ENCODE results near the gene TMTC3. TPM values are rescaled to one million over a fixed set of nuclear protein-coding genes. Genes with fewer than 3 reads are reported as not detected.

Gene TMTC3
- total and polyA plus RNA-seq, 9 donors: 3.9 to 21.9 (median 19.9) TPM

DNA sequence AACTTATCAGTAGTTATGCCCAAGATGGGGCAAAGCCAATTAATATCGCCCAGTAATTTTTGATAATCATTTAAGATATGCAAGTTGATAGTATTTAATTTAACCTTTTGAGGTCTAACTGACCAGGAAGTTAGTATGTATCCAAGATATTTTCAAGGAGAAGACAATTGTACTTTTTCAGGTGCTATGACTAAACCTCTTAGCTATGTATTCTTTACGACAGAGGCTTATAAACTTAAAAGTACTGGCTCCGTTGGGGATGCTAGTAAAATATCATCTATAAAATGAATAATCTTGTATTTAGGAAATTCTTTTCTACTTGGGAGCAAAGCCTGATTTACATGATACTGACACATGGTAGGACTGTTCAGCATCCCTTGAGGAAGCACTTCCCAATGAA, 40.3 kb downstream of the TMTC3 start:
- H3K9me3 ChIP-seq: no peaks in the 10 kb centered on the region
- DNase-seq: no peak
- TF ChIP-seq, protein P1, sequence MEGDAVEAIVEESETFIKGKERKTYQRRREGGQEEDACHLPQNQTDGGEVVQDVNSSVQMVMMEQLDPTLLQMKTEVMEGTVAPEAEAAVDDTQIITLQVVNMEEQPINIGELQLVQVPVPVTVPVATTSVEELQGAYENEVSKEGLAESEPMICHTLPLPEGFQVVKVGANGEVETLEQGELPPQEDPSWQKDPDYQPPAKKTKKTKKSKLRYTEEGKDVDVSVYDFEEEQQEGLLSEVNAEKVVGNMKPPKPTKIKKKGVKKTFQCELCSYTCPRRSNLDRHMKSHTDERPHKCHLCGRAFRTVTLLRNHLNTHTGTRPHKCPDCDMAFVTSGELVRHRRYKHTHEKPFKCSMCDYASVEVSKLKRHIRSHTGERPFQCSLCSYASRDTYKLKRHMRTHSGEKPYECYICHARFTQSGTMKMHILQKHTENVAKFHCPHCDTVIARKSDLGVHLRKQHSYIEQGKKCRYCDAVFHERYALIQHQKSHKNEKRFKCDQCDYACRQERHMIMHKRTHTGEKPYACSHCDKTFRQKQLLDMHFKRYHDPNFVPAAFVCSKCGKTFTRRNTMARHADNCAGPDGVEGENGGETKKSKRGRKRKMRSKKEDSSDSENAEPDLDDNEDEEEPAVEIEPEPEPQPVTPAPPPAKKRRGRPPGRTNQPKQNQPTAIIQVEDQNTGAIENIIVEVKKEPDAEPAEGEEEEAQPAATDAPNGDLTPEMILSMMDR (IDR thresholded peaks at IDR 0.05): no peak
- TF ChIP-seq POLR2A (IDR thresholded peaks at IDR 0.05): no peak
- TF ChIP-seq EP300 (IDR thresholded peaks at IDR 0.05): no peak
- H3K36me3 ChIP-seq: no peaks in the 10 kb centered on the region
- 91 to 96% (median 93%) methylated on average over 3 of the region's 3 CpGs for WGBS, 3 donors
- no peak overlapping the region for H3K27ac ChIP-seq
- no peaks in the 10 kb centered on the region for H3K27me3 ChIP-seq
- intact Hi-C loops (cut with DNase I): no loop called here
- no peaks in the 10 kb centered on the region for H3K4me1 ChIP-seq (ENCODE audit: insufficient read depth)
- H3K4me3 ChIP-seq: no peak overlapping the region

DNA sequence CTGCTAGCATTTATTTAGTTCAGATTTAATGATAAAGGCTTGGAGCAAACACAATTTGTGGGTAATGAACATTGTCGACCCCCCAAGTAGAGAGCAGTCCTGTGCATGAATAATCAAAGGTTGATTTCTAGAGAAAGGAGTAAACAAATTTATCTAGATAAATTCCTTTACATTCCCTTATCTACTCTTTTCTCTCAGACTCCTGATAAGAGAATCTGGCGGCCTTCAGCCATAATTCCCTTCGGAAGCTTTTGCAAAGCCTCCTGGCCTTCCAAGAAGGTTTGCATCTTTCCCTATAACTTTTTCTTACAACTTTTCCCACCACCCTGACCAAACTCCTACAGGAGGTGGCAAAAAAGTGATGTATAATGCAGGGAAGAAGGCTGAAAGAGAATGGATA, 42.1 kb downstream of the TMTC3 start:
- 81 to 100% (median 92%) methylated on average over 3 of the region's 3 CpGs for WGBS, 3 donors
- intact Hi-C loops (cut with DNase I): no loop called here
- H3K4me1 ChIP-seq (ENCODE audit: insufficient read depth): no peaks in the 10 kb centered on the region
- TF ChIP-seq, protein P1 (IDR thresholded peaks at IDR 0.05): no peak
- TF ChIP-seq EP300 (IDR thresholded peaks at IDR 0.05) (no peak), POLR2A (IDR thresholded peaks at IDR 0.05) (no peak)
- H3K4me3 ChIP-seq: no peak overlapping the region
- DNase-seq: no peak
- H3K9me3 ChIP-seq: no peaks in the 10 kb centered on the region
- H3K27me3 ChIP-seq: no peaks in the 10 kb centered on the region
- no peaks in the 10 kb centered on the region for H3K36me3 ChIP-seq
- no peak overlapping the region for H3K27ac ChIP-seq

DNA sequence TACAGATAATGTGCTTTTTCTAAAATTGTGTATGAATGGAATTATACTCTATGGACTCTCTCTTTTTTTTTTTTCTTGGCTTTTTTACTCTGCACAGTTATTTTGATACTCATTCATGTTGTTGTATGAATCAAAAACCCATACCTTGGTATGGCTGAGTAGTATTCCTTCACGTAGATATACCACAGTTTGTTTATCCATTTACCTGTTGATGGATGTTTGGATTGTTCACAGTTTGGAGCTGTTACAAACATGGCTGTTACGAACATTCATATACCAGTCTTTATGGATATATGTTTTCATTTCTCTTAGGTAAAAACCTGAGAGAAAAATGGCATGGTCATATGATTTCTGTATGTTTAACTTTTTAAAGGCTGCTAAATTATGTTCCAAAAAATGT, 43.2 kb downstream of the TMTC3 start:
- Histone ChIP-seq H3K4me1 (ENCODE audit: insufficient read depth) (no peaks in the 10 kb centered on the region), H3K36me3 (no peaks in the 10 kb centered on the region), H3K4me3 (no peak overlapping the region), H3K9me3 (no peaks in the 10 kb centered on the region), H3K27me3 (no peaks in the 10 kb centered on the region), H3K27ac (no peak overlapping the region)
- TF ChIP-seq, protein P1 (IDR thresholded peaks at IDR 0.05): no peak
- TF ChIP-seq POLR2A (IDR thresholded peaks at IDR 0.05) (no peak), EP300 (IDR thresholded peaks at IDR 0.05) (no peak)
- intact Hi-C loops (cut with DNase I): no loop called here
- DNase-seq: no peak
- 95 to 98% (median 96%) methylated on average over 2 of the region's 2 CpGs for WGBS, 3 donors

- intact Hi-C loops (cut with DNase I): no loop called here
- DNase-seq: no peak
- Histone ChIP-seq H3K4me3 (no peak overlapping the region), H3K36me3 (no peaks in the 10 kb centered on the region), H3K27me3 (no peaks in the 10 kb centered on the region), H3K27ac (no peak overlapping the region), H3K4me1 (ENCODE audit: insufficient read depth) (no peaks in the 10 kb centered on the region), H3K9me3 (no peaks in the 10 kb centered on the region)
- TF ChIP-seq EP300 (IDR thresholded peaks at IDR 0.05) (no peak), POLR2A (IDR thresholded peaks at IDR 0.05) (no peak)
- TF ChIP-seq, protein P1 (IDR thresholded peaks at IDR 0.05): no peak
These were observed 43.9 kb downstream of the TMTC3 start for GRCh38 chr12:88185988-88186387.

DNA sequence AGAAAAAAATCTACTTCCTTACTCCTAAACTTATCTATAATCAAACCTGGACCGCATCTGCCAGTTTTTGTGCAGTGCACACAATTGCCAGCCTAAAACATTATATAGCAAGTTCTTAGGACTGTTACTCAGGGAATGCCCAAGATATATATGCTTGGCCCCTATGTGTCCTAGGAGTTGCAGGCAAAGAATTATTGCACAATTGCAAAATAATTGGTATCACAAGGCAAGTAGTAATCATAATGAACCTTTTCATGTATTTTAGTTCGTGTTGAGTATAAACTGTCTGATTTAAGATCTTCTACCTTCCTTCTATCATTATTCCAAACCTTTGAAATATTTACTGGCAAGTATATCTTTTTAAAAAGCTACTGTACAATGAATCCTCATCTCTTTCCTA, 45.5 kb downstream of the TMTC3 start:
- TF ChIP-seq POLR2A (IDR thresholded peaks at IDR 0.05): no peak
- TF ChIP-seq, protein P1 (IDR thresholded peaks at IDR 0.05): no peak
- TF ChIP-seq EP300 (IDR thresholded peaks at IDR 0.05): no peak

More for the DNA sequence above, 45.5 kb downstream of the TMTC3 start:
- Histone ChIP-seq H3K27me3 (no peaks in the 10 kb centered on the region), H3K9me3 (no peaks in the 10 kb centered on the region), H3K36me3 (no peaks in the 10 kb centered on the region), H3K4me3 (no peak overlapping the region), H3K4me1 (ENCODE audit: insufficient read depth) (no peaks in the 10 kb centered on the region), H3K27ac (no peak overlapping the region)
- 90 to 92% (median 92%) methylated on average over 2 of the region's 2 CpGs for WGBS, 3 donors
- intact Hi-C loops (cut with DNase I): no loop called here
- no peak for DNase-seq
